H1 (cell line): ENCODE data around the gene TAS2R7. TPM values are rescaled to one million over a fixed set of nuclear protein-coding genes. Genes with fewer than 3 reads are reported as not detected.

Experiments
- CTCF ChIA-PET: fragments of 300-600 bp; sonication (Branson Sonifier 250); formaldehyde crosslinking; loops from one replicate; lab custom pipeline; 2021; ENCODE audit not compliant: partially characterized antibody; lab: Charles Lee
- POLR2A ChIA-PET: fragments of 300-600 bp; sonication (Branson Sonifier 250); formaldehyde crosslinking; loops from one replicate; lab custom pipeline; 2021; ENCODE audit warnings: inconsistent platforms; ENCODE audit not compliant: partially characterized antibody; lab: Charles Lee
- DNase-seq, 2 experiments: peaks; one replicate each; pipeline versions ENCODE4 v3.0.0 to v3.0.0-alpha.2; 2010 to 2022; ENCODE audit warnings: low spot score in 2 of 2, low read depth in 1 of 2, mixed read lengths in 1 of 2
- FAIRE-seq: peaks from 2 replicates; lab custom pipeline; 2011; peaks lifted over from hg19 to GRCh38; lab: Jason Lieb, UNC
- H2AFZ ChIP-seq: 2 replicates; pipeline ENCODE4 v1.8.1; 2012; ENCODE audit warnings: low read length, inconsistent platforms
- H2AK5ac ChIP-seq: 2 replicates; pipeline ENCODE4 v1.6.1; 2013; ENCODE audit warnings: low read depth, low read length
- H2BK120ac ChIP-seq: replicated peaks from 2 replicates; pipeline ENCODE3; 2013; ENCODE audit warnings: low read depth, low read length, inconsistent platforms
- H2BK12ac ChIP-seq: 2 replicates; pipeline ENCODE4 v1.6.1; 2013; ENCODE audit warnings: low read depth, low read length
- H2BK15ac ChIP-seq: 2 replicates; pipeline ENCODE4 v1.6.1; 2013; ENCODE audit warnings: low read length
- H2BK20ac ChIP-seq: 2 replicates; pipeline ENCODE4 v1.6.1; 2013; ENCODE audit warnings: low read length
- H2BK5ac ChIP-seq: 2 replicates; pipeline ENCODE4 v1.6.1; 2013; ENCODE audit warnings: low read depth, low read length
- H3K14ac ChIP-seq: 2 replicates; pipeline ENCODE4 v1.6.1; 2013; ENCODE audit warnings: inconsistent platforms; ENCODE audit not compliant: insufficient read length
- H3K18ac ChIP-seq: 2 replicates; pipeline ENCODE4 v1.6.1; 2013; ENCODE audit warnings: low read length; ENCODE audit errors: extremely low read depth
- H3K23ac ChIP-seq: 2 replicates; pipeline ENCODE4 v1.6.1; 2013; ENCODE audit warnings: inconsistent platforms; ENCODE audit not compliant: insufficient read length
- H3K23me2 ChIP-seq: 2 replicates; pipeline ENCODE4 v1.6.1; 2013; ENCODE audit warnings: low read depth, low read length
- H3K27ac ChIP-seq: 2 replicates; pipeline ENCODE4 v1.6.1; 2011; ENCODE audit warnings: low read depth, low read length, inconsistent platforms
- H3K27me3 ChIP-seq, 4 experiments: replicated peaks in 1 of 4; 1 replicate in 1 of 4; 2 replicates in 3 of 4; pipeline versions ENCODE4 v1.6.1 to v1.8.1; 2011 to 2013; ENCODE audit warnings: low read length in 3 of 4, mild to moderate bottlenecking in 3 of 4, inconsistent platforms in 2 of 4, mixed read lengths in 2 of 4, moderate library complexity in 1 of 4; ENCODE audit not compliant: control insufficient read depth in 3 of 4, insufficient read depth in 3 of 4; ENCODE audit errors: extremely low read depth in 1 of 4
- H3K36me3 ChIP-seq, 4 experiments: 2 replicates each; pipeline versions ENCODE4 v1.6.1 to v1.8.1; 2011 to 2013; ENCODE audit warnings: mild to moderate bottlenecking in 4 of 4, low read length in 3 of 4, moderate library complexity in 2 of 4, control low read depth in 1 of 4, inconsistent platforms in 1 of 4; ENCODE audit not compliant: insufficient read depth in 4 of 4, control insufficient read depth in 2 of 4
- H3K4ac ChIP-seq: replicated peaks from 2 replicates; pipeline ENCODE3; 2013; ENCODE audit warnings: low read length, low read depth, mixed read lengths, inconsistent platforms; ENCODE audit not compliant: insufficient read length
- H3K4me1 ChIP-seq, 4 experiments: replicated peaks in 1 of 4; 1 replicate in 1 of 4; 2 replicates in 3 of 4; pipeline versions ENCODE4 v1.6.1 to v1.8.1; 2011 to 2013; ENCODE audit warnings: low read length in 3 of 4, inconsistent platforms in 2 of 4, mixed read lengths in 1 of 4; ENCODE audit not compliant: insufficient read depth in 4 of 4, control insufficient read depth in 3 of 4
- H3K4me2 ChIP-seq, 2 experiments: 2 replicates each; pipeline versions ENCODE4 v1.6.1 to v1.8.1; 2011 to 2013; ENCODE audit warnings: low read depth in 2 of 2, low read length in 2 of 2, control low read depth in 1 of 2, inconsistent platforms in 1 of 2, mild to moderate bottlenecking in 1 of 2; ENCODE audit not compliant: insufficient read depth in 1 of 2
- H3K4me3 ChIP-seq, 4 experiments: fragments of 200-600, 300-600 bp in 1 of 4; sonication (generic), shearing (Covaris generic), sonication (Bioruptor Twin) in 1 of 4; 2 replicates each; pipeline versions ENCODE4 v1.5.1 to v1.8.1; 2011 to 2016; ENCODE audit warnings: low read length in 4 of 4, low read depth in 3 of 4, control low read depth in 2 of 4, inconsistent platforms in 2 of 4, mild to moderate bottlenecking in 2 of 4, mixed read lengths in 1 of 4, moderate library complexity in 1 of 4; ENCODE audit not compliant: insufficient read depth in 2 of 4; ENCODE audit errors: extremely low read depth in 1 of 4
- H3K56ac ChIP-seq: replicated peaks from 2 replicates; pipeline ENCODE3; 2013; ENCODE audit warnings: low read depth, mild to moderate bottlenecking, mixed read lengths, low read length, inconsistent platforms; ENCODE audit not compliant: insufficient read length
- H3K79me1 ChIP-seq: 2 replicates; pipeline ENCODE4 v1.6.1; 2013; ENCODE audit warnings: low read depth, low read length, control low read depth
- H3K79me2 ChIP-seq, 2 experiments: 2 replicates each; pipeline versions ENCODE4 v1.6.1 to v1.8.1; 2012 to 2013; ENCODE audit warnings: low read length in 2 of 2, mild to moderate bottlenecking in 2 of 2, inconsistent platforms in 1 of 2; ENCODE audit not compliant: insufficient read depth in 2 of 2, control insufficient read depth in 1 of 2
- H3K9ac ChIP-seq, 4 experiments: replicated peaks in 1 of 4; 1 replicate in 1 of 4; 2 replicates in 3 of 4; pipeline versions ENCODE4 v1.6.1 to v1.8.1; 2011 to 2013; ENCODE audit warnings: low read depth in 3 of 4, low read length in 3 of 4, control low read depth in 2 of 4, mild to moderate bottlenecking in 2 of 4, moderate library complexity in 2 of 4, inconsistent platforms in 1 of 4; ENCODE audit errors: extremely low read depth in 1 of 4
- H3K9me3 ChIP-seq, 2 experiments: 2 replicates each; pipeline versions ENCODE4 v1.6.1 to v1.8.1; 2012 to 2013; ENCODE audit warnings: mild to moderate bottlenecking in 2 of 2, moderate library complexity in 2 of 2, control low read depth in 1 of 2, inconsistent platforms in 1 of 2, low read depth in 1 of 2, low read length in 1 of 2, mixed read lengths in 1 of 2; ENCODE audit not compliant: insufficient read depth in 2 of 2
- H4K20me1 ChIP-seq, 2 experiments: replicated peaks in 1 of 2; 2 replicates each; pipeline versions ENCODE3 to v1.8.1; 2011 to 2013; ENCODE audit warnings: inconsistent platforms in 2 of 2, low read length in 2 of 2, mild to moderate bottlenecking in 1 of 2; ENCODE audit not compliant: insufficient read depth in 2 of 2, control insufficient read depth in 1 of 2
- H4K5ac ChIP-seq: 2 replicates; pipeline ENCODE4 v1.6.1; 2013; ENCODE audit warnings: low read length, low read depth, mixed read lengths, inconsistent platforms; ENCODE audit not compliant: insufficient read length
- H4K8ac ChIP-seq: 2 replicates; pipeline ENCODE4 v1.8.0; 2013; ENCODE audit warnings: mild to moderate bottlenecking, moderate library complexity, low read length, inconsistent platforms; ENCODE audit not compliant: insufficient read depth; ENCODE audit errors: extremely low read depth
- H4K91ac ChIP-seq: replicated peaks from 2 replicates; pipeline ENCODE3; 2013; ENCODE audit warnings: low read length, mixed read lengths, inconsistent platforms; ENCODE audit not compliant: insufficient read length
- CHD1 ChIP-seq: IDR thresholded peaks from 2 replicates; pipeline ENCODE4 v1.6.1; 2012; ENCODE audit warnings: low read depth, low read length, improper control_type of control experiment
- CHD2 ChIP-seq: IDR thresholded peaks from 2 replicates; pipeline ENCODE4 v1.6.1; 2012; ENCODE audit warnings: low read length, improper control_type of control experiment
- CTBP2 ChIP-seq: IDR thresholded peaks from 2 replicates; pipeline ENCODE4 v1.7.0; 2011; ENCODE audit warnings: borderline replicate concordance, mild to moderate bottlenecking, moderate library complexity, mixed read lengths, low read length; ENCODE audit not compliant: insufficient read depth, insufficient read length
- EGR1 ChIP-seq: IDR thresholded peaks from 2 replicates; pipeline ENCODE4 v1.6.1; 2011; ENCODE audit warnings: low read depth, low read length, borderline replicate concordance
- EP300 ChIP-seq, 2 experiments: IDR thresholded peaks; 1 replicate in 1 of 2; 2 replicates in 1 of 2; pipeline ENCODE4 v1.6.1; 2011 to 2012; ENCODE audit warnings: low read depth in 2 of 2, low read length in 2 of 2, mild to moderate bottlenecking in 2 of 2, borderline replicate concordance in 1 of 2, inconsistent platforms in 1 of 2, moderate library complexity in 1 of 2
- EZH2 ChIP-seq: fragments of 200-600 bp; sonication (generic); IDR thresholded peaks from 2 replicates; pipeline ENCODE4 v1.7.1; 2012; ENCODE audit warnings: low read depth, mild to moderate bottlenecking, moderate library complexity, low read length, inconsistent platforms; ENCODE audit not compliant: severe bottlenecking
- POLR2AphosphoS5 ChIP-seq: IDR thresholded peaks from 2 replicates; pipeline ENCODE4 v1.6.1; 2011; ENCODE audit warnings: low read depth, low read length
- RAD21 ChIP-seq, 2 experiments: IDR thresholded peaks in 1 of 2; conservative IDR thresholded peaks in 1 of 2; 2 replicates each; pipeline ENCODE4 v1.6.1; 2011; ENCODE audit warnings: low read depth in 2 of 2, low read length in 2 of 2, improper control_type of control experiment in 1 of 2, inconsistent platforms in 1 of 2, mild to moderate bottlenecking in 1 of 2, moderate library complexity in 1 of 2
- RFX5 ChIP-seq: IDR thresholded peaks from 2 replicates; pipeline ENCODE4 v1.6.1; 2011; ENCODE audit warnings: low read depth, low read length, improper control_type of control experiment, borderline replicate concordance
- RNF2 ChIP-seq: fragments of 200-900, 300-1000 bp; sonication (generic); IDR thresholded peaks from 2 replicates; pipeline ENCODE4 v1.7.1; 2016; ENCODE audit warnings: borderline replicate concordance, low read depth, mild to moderate bottlenecking, antibody characterized with exemption, low read length; ENCODE audit not compliant: poor library complexity, severe bottlenecking; ENCODE audit errors: missing control alignments
- SAP30 ChIP-seq: fragments of 300-600 bp; sonication (generic); IDR thresholded peaks from 2 replicates; pipeline ENCODE4 v1.7.1; 2012; ENCODE audit warnings: low read length, moderate library complexity, mild to moderate bottlenecking, inconsistent platforms; ENCODE audit not compliant: insufficient read depth, insufficient replicate concordance
- SIN3A ChIP-seq, 2 experiments: IDR thresholded peaks in 1 of 2; conservative IDR thresholded peaks in 1 of 2; 2 replicates each; pipeline ENCODE4 v1.6.1; 2011 to 2012; ENCODE audit warnings: low read length in 2 of 2, improper control_type of control experiment in 1 of 2, low read depth in 1 of 2, mild to moderate bottlenecking in 1 of 2
- WGBS, 2 experiments: shearing (Covaris generic) in 1 of 2; methylation state at CpG; one replicate each; pipeline versions ENCODE4 v1.1.6 to v1.1.7; 2013 to 2015; ENCODE audit warnings: low lambda C conversion rate in 2 of 2, mixed read lengths in 2 of 2, inconsistent platforms in 1 of 2, low coverage in 1 of 2, missing lambda C conversion rate in 1 of 2; ENCODE audit not compliant: insufficient replicate concordance in 2 of 2, insufficient coverage in 1 of 2, insufficient read length in 1 of 2; ENCODE audit errors: extremely low coverage in 1 of 2, missing lambda C conversion rate in 1 of 2; 5-methylcytosine and 5-hydroxymethylcytosine counted together
- polyA plus RNA-seq, 7 experiments: library from polyadenylated mRNA; depleted of rRNA in 3 of 7; stranded (reverse) in 5 of 7; unstranded in 2 of 7; fragments of >200 nt in 5 of 7; fragments of 200-250 nt in 2 of 7; gene quantifications; 1 replicate in 5 of 7; 2 replicates in 1 of 7; 4 replicates in 1 of 7; pipeline versions ENCODE4 v1.2.1 to v1.2.3, GENCODE V29; 2011 to 2013; ENCODE audit warnings: missing spikeins in 2 of 7, mixed read lengths in 2 of 7
- total RNA-seq: library from RNA; stranded (reverse); fragmentation: NEBNext Ultra II Directional; extraction: Animal tissue kit (Norgen Biotek cat#: 25700); gene quantifications from 2 replicates; pipeline ENCODE4 v1.2.1, GENCODE V29; 2021

The TAS2R7 gene
- total and polyA plus RNA-seq, 2 of the 8 experiments (the other 6 are each of a cell fraction or from before 2014, with no cell fraction given) = not detected

GRCh38 chr12:10849425-10849878, 47.0 kb upstream of the TAS2R7 start, which contains the start of gene PRR4:
Gene PRR4 (minus strand): TSS chr12:10849475. CDS start chr12:10849437, 38 bp downstream.
- no peaks in the 10 kb centered on the region for H3K4me1 ChIP-seq
- no peak within 1 kb of the TSS for H4K8ac ChIP-seq
- no peak within 1 kb of the TSS for H3K27ac ChIP-seq
- no peak within 1 kb of the TSS for H4K91ac ChIP-seq
- no peaks in the 10 kb centered on the region for H3K79me2 ChIP-seq
- POLR2A ChIA-PET = no interaction called here
- 97% methylated on average over 4 of the region's 4 CpGs; no CpG with 5 or more reads in 1 of the 2 experiments for WGBS, 2 experiments
- H3K23me2 ChIP-seq = no peaks in the 10 kb centered on the region
- no peaks in the 10 kb centered on the region for H3K9me3 ChIP-seq
- CTCF ChIA-PET = interaction anchor here (0.6 to 1.2 kb wide), 2 partner anchors 64 to 638 kb away, joined by 3 read pairs; no protein-coding TSS in a partner anchor
- no peaks in the 10 kb centered on the region for H3K79me1 ChIP-seq
- H4K20me1 ChIP-seq = peaks cover 0 to 3% of the 10 kb centered on the region in 2 experiments
- H2AFZ ChIP-seq = no peak within 1 kb of the TSS
- H2BK12ac ChIP-seq = no peak within 1 kb of the TSS
- H3K18ac ChIP-seq = no peak within 1 kb of the TSS
- H3K4me2 ChIP-seq = no peak within 1 kb of the TSS
- H3K9ac ChIP-seq = no peak within 1 kb of the TSS
- H3K4ac ChIP-seq = no peak within 1 kb of the TSS
- no peak within 1 kb of the TSS for H3K23ac ChIP-seq
- FAIRE-seq = no peak
- no peak within 1 kb of the TSS for H3K14ac ChIP-seq
- H4K5ac ChIP-seq = no peak within 1 kb of the TSS
- H2BK5ac ChIP-seq = no peak within 1 kb of the TSS
- no peak within 1 kb of the TSS for H2BK120ac ChIP-seq
- H2AK5ac ChIP-seq = no peak within 1 kb of the TSS
- no peak for DNase-seq
- H3K56ac ChIP-seq = no peak within 1 kb of the TSS
- no peak within 1 kb of the TSS for H2BK20ac ChIP-seq
- H2BK15ac ChIP-seq = no peak within 1 kb of the TSS
- H3K4me3 ChIP-seq = no peak within 1 kb of the TSS
- no peaks in the 10 kb centered on the region for H3K27me3 ChIP-seq
- no peaks in the 10 kb centered on the region for H3K36me3 ChIP-seq
- TF ChIP-seq EZH2 = no peak
- no peak for TF ChIP-seq EGR1
- TF ChIP-seq SAP30 = no peak
- TF ChIP-seq RAD21 (IDR thresholded peaks at IDR 0.05 in 1 of 2, conservative IDR thresholded peaks at IDR 0.05 in 1 of 2; ENCODE audit: low read depth in 2 of 2, low read length in 2 of 2) = no peak
- TF ChIP-seq SIN3A (conservative IDR thresholded peaks at IDR 0.05 in 1 of 2, IDR thresholded peaks at IDR 0.05 in 1 of 2; ENCODE audit: low read depth in 1 of 2, low read length in 2 of 2) = no peak
- no peak for TF ChIP-seq CTBP2
- TF ChIP-seq EP300 (IDR thresholded peaks at IDR 0.05; ENCODE audit: borderline replicate concordance in 1 of 2, low read depth in 2 of 2, low read length in 2 of 2) = no peak
- TF ChIP-seq RFX5 = no peak
- no peak for TF ChIP-seq CHD1
- TF ChIP-seq RNF2 = no peak
- TF ChIP-seq CHD2 = no peak
- TF ChIP-seq POLR2AphosphoS5 = no peak
